GM23338 (cell line): ENCODE results near the gene ANO10.

Experiments
- CREB1 ChIP-seq: fragments of 250-450 bp; sonication (Bioruptor Pico); IDR thresholded peaks from 2 replicates; pipeline ENCODE4 v1.5.0; 2020; ENCODE audit warnings: low read depth, mild to moderate bottlenecking, moderate library complexity
- EZH2 ChIP-seq: fragments of 200-600 bp; sonication (generic); IDR thresholded peaks from one replicate; pipeline ENCODE4 v1.8.0; 2017; ENCODE audit warnings: antibody characterized with exemption, mild to moderate bottlenecking, low read depth; ENCODE audit not compliant: unreplicated experiment
- EZH2phosphoT487 ChIP-seq: fragments of 200-600 bp; sonication (generic); IDR thresholded peaks from one replicate; pipeline ENCODE4 v1.8.1; 2018; ENCODE audit warnings: antibody characterized with exemption; ENCODE audit not compliant: unreplicated experiment
- NANOG ChIP-seq: IDR thresholded peaks from 2 replicates; pipeline ENCODE4 v1.6.1; 2016; ENCODE audit warnings: antibody characterized with exemption, borderline replicate concordance
- POLR2AphosphoS5 ChIP-seq: IDR thresholded peaks from 2 replicates; pipeline ENCODE4 v1.6.1; 2016; ENCODE audit warnings: antibody characterized with exemption, low read depth
- ZNF331 ChIP-seq: fragments of 250-450 bp; sonication (Bioruptor Pico); IDR thresholded peaks from 2 replicates; pipeline ENCODE4 v1.5.0; 2020; ENCODE audit warnings: low read depth, mild to moderate bottlenecking, moderate library complexity
- TF ChIP-seq, protein P1 (sequence below), 2 experiments: fragments of 200-600 bp in 1 of 2; sonication (generic) in 1 of 2; conservative IDR thresholded peaks; 2 replicates each; pipeline versions ENCODE4 v1.5.1 to v1.6.1; 2016 to 2017; ENCODE audit warnings: antibody characterized with exemption in 2 of 2, low read depth in 2 of 2, mild to moderate bottlenecking in 2 of 2, moderate library complexity in 1 of 2
- TF ChIP-seq, protein P2 (sequence below): IDR thresholded peaks from one replicate; pipeline ENCODE4 v1.6.1; 2018; ENCODE audit warnings: antibody characterized with exemption; ENCODE audit not compliant: unreplicated experiment

DNA sequence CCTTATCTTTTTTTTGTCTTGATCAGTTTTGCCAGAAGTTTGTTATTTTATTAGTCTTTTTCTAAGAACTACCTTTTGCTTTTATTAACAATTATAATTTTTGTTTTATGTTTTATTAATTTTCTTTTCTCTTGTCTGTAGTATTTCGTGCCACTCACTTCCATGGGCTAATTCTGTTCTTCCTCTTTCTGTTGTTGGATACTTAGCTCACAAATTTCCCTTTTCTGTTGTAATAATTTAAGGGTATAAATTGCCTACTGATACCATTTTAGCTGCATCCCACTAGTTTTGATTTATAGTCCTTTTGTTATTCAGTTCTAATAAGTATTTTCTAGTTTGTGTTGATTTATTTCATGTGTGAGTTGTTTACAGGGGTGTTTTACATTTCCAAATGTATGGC, 286.8 kb downstream of the ANO10 start:
- TF ChIP-seq ZNF331 (no peak), EZH2phosphoT487 (no peak), EZH2 (no peak), CREB1 (no peak), POLR2AphosphoS5 (no peak), NANOG (no peak)
- TF ChIP-seq, protein P1, sequence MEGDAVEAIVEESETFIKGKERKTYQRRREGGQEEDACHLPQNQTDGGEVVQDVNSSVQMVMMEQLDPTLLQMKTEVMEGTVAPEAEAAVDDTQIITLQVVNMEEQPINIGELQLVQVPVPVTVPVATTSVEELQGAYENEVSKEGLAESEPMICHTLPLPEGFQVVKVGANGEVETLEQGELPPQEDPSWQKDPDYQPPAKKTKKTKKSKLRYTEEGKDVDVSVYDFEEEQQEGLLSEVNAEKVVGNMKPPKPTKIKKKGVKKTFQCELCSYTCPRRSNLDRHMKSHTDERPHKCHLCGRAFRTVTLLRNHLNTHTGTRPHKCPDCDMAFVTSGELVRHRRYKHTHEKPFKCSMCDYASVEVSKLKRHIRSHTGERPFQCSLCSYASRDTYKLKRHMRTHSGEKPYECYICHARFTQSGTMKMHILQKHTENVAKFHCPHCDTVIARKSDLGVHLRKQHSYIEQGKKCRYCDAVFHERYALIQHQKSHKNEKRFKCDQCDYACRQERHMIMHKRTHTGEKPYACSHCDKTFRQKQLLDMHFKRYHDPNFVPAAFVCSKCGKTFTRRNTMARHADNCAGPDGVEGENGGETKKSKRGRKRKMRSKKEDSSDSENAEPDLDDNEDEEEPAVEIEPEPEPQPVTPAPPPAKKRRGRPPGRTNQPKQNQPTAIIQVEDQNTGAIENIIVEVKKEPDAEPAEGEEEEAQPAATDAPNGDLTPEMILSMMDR (conservative IDR thresholded peaks at IDR 0.05; ENCODE audit: low read depth in 2 of 2) = no peak
- TF ChIP-seq, protein P2, sequence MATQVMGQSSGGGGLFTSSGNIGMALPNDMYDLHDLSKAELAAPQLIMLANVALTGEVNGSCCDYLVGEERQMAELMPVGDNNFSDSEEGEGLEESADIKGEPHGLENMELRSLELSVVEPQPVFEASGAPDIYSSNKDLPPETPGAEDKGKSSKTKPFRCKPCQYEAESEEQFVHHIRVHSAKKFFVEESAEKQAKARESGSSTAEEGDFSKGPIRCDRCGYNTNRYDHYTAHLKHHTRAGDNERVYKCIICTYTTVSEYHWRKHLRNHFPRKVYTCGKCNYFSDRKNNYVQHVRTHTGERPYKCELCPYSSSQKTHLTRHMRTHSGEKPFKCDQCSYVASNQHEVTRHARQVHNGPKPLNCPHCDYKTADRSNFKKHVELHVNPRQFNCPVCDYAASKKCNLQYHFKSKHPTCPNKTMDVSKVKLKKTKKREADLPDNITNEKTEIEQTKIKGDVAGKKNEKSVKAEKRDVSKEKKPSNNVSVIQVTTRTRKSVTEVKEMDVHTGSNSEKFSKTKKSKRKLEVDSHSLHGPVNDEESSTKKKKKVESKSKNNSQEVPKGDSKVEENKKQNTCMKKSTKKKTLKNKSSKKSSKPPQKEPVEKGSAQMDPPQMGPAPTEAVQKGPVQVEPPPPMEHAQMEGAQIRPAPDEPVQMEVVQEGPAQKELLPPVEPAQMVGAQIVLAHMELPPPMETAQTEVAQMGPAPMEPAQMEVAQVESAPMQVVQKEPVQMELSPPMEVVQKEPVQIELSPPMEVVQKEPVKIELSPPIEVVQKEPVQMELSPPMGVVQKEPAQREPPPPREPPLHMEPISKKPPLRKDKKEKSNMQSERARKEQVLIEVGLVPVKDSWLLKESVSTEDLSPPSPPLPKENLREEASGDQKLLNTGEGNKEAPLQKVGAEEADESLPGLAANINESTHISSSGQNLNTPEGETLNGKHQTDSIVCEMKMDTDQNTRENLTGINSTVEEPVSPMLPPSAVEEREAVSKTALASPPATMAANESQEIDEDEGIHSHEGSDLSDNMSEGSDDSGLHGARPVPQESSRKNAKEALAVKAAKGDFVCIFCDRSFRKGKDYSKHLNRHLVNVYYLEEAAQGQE = no peak
